ENCODE data around the gene KIAA0232.
"Not testable (repeated sequence)": the region's sequence is repeated elsewhere in the genome, so short reads cannot be mapped to it uniquely, and the experiment has no call there.

Gene KIAA0232

GRCh38 chr4:6815029-6815836, 32.7 kb downstream of the KIAA0232 start:
- no peak for DNase-seq

- no peak for DNase-seq
Observed at GRCh38 chr4:6819295-6819694, 36.8 kb downstream of the KIAA0232 start.

GRCh38 chr4:6820695-6821094, 38.2 kb downstream of the KIAA0232 start:
- no peak for DNase-seq

DNA sequence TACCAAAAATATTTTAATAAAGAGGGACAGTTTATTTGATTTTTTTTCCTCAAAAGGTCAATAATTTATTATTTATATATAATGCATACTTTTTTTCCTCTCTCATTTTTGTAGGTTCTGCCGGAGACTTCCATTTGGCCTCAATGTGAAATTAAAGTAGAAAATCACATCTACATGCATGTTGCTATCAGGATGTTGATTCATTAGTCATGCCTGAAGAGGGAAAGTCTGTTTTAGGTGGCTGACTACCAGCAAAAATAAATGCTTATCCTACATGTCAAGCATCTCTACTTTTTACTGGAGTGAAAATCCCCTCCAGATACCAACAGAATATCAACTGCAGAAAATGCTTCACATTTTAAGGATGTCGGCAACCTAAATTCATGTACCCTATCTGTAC, 41.5 kb downstream of the KIAA0232 start:
- DNase-seq: no peak

DNA sequence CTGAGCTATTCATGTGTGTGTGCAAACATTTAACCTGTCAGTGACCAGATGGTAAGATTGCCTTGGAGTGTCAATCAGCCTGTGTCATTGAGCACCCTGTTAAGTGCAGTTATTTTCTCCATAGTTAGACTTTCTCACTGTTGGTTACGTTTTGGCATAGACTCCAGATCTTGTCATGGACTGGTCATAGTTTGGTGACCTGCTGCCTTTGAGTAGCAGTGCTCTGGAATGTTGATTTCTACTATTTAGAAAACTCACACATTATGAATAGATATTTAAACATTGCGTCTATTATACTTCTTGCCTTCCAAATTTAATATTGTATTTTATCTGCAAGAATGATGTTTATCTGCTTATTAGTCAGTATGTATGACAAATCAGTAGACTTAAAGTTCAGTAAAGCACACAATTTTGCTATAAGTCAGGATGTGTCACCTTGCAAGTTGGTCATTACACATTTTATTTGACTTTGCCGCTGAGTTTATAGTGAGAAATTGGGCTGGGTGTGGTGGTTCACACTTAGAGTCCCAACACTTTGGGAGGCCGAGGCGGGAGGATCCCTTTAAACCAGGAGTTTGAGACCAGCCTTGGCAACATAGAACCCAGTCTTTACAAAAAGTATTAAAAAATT, 42.4 kb downstream of the KIAA0232 start:
- no peak for DNase-seq

GRCh38 chr4:6825403-6825802, 42.9 kb downstream of the KIAA0232 start:
- DNase-seq: no peak

DNA sequence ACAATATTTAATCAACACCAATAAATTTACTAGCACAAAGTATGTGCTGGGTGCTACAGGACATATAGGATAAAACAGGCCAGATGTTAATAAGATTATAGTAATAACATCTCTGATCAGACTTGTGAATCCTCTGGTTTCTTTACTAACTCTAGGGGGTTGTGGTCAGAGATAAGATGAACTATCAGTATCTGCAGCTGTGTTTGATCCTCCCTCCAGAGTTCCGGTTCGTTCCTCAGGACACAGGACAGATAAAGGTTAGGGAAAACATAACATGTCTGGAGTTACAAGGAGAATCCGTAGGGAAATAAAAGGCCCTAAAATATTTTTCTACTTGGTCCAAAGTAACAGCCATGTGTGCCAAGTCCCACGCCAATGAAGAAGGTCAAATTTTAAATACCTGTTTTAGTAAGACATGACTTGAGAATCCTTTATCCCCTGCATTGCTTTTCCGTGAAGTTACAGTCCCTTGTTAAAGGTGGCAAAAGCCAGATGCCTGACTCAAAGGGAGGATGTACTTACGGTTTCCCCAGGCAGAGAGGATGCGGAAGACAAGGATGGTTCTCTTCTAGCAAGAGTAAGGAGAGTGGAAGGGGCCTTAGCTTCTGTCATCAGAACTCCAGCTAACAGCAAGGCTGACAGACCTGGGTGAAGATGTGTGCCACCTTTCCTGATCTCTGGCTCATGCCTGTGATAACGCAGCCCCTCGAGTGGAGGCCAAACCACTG, 44.4 kb downstream of the KIAA0232 start:
- no peak for DNase-seq

GRCh38 chr4:6829086-6829485, 46.6 kb downstream of the KIAA0232 start:
- DNase-seq: no peak

GRCh38 chr4:6834867-6835266, 52.3 kb downstream of the KIAA0232 start:
- DNase-seq: no peak

DNA sequence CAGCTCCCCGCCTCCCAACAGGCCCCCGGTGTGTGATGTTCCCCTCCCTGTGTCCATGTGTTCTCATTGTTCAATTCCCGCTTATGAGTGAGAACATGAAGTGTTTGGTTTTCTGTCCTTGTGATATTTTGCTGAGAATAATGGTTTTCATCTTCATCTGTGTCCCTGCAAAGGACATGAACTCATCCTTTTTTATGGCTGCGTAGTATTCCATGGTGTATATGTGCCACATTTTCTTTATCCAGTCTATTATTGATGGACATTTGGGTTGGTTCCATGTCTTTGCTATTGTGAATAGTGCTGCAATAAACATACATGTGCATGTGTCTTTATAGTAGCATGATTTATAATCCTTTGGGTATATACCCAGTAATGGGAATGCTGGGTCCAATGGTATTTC, 53.1 kb downstream of the KIAA0232 start:
- DNase-seq: not testable (repeated sequence)

GRCh38 chr4:6837106-6837505, 54.6 kb downstream of the KIAA0232 start:
- not testable (repeated sequence) for DNase-seq

DNA sequence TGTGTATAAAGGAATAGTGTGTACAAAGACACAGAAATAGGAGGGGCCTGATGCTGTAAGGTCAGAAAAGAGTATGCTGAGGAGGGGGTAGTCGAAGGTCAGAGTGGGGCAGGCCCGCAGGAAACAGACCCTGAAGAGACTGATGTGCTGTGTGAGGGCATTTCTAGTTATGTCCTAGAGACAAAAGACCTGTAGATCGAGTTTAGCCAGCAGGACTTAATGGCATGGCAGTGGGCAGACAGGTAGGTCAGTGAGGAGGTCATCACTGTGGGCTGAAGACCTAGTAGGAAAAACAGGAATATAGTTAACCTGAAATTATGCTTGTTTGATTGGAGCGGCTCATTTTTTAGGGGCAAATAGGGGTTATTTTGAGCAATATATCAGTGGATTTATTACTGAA, 57.1 kb downstream of the KIAA0232 start:
- no peak for DNase-seq

DNA sequence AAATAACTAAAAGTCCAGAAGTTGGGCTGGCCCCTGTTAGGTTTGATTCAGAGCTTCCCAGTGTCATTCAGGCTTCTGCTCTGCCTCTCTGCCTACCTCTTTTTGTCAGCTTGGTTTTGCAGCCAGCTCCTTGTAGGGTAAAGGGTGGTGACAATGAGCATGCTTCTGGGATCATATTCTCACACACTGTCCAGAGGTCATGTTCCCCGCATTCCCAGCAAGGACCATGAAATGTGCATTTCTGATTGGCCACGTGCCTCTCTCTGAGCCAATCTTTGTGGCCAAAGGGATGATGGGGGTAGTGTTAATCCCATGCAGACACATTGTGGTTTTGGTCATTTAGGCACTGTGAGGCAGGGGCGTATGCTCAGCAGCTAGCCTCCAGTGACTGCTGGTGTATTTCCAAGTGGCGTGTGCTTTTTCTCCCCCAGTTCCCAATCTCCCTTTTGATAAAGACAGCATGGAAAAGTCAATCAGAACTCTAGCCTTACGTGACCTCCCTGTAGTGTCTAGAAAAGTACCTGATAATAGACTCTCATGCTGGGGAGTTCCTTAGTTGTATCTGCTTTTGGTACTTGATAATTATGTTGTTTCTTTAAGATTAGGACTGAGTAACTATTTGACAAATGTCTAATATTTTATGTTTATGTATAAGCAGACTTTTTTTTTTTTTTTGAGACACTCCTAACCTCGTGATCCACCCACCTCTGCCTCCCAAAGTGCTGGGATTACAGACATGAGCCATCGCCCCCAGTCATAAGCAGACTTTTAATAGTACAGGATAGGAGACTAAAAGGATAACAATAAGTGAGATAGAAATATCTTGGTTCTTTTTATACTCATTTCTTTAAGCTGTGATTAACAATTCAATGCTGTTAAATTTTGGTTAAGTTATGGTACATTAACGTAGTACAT, 57.8 kb downstream of the KIAA0232 start:
- DNase-seq: no peak

GRCh38 chr4:6845027-6845426, 62.5 kb downstream of the KIAA0232 start:
- no peak for DNase-seq

- DNase-seq: no peak
Observed at GRCh38 chr4:6845574-6845973, 63.0 kb downstream of the KIAA0232 start.

- DNase-seq: no peak
Observed at GRCh38 chr4:6847178-6847577, 64.7 kb downstream of the KIAA0232 start.

GRCh38 chr4:6848717-6849305, 66.3 kb downstream of the KIAA0232 start:
- DNase-seq: no peak

DNA sequence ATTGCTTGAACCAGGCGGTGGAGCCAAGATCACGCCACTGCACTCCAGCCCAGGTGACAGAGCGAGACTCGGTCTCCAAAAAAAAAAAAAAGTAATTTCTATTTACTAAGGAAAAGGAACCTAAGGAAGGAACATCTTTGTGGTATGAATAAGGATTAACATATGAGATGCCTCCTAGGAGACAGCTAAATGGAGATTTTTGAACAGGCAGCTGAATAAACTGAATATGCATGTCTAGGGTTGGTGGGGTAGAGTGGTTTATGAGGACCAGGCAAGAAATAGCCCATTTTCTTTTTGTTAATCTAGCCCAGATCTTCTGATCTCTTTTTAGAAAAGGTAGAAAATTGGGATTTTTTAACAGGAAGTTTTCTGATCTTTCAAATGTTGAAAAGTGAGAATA, 67.2 kb downstream of the KIAA0232 start:
- DNase-seq: no peak

DNA sequence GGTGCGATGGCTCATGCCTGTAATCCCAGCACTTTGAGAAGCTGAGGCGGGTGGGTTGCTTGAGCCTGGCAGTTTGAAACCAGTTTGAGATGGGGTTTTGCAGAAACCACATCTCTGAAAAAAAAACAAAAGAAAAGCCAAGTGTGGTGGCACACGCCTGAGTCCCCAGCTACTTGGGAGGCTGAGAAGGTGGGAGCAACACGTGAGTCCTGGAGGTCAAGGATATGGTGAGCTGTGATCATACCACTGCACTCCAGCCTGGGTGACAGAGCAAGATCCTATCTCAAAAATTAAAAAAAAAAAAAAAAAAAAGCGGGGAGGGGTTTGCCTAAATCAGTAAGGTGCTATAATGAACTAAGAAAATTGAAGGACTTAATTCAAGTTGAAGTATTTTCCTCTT, 68.9 kb downstream of the KIAA0232 start:
- no peak for DNase-seq

DNA sequence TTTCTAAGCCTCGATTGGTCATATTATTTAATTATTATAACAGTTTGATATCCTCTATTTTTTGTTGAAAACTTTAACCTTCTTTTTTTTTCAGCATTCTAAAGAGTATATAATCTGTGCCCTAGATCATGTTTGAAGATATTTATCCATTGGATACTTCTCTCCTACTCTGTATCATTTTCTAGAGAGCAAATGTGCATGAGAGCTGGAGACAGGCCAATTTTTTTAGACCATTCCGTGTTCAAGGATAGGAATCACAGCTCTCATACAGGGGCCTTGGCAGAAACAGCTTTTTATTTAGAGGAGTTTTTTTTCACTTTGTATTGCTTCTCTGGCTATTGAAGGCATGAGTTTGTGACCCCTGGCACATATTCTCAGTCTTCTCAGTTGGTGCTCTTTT, 69.4 kb downstream of the KIAA0232 start:
- no peak for DNase-seq

- no peak for DNase-seq
Observed at GRCh38 chr4:6852582-6852981, 70.1 kb downstream of the KIAA0232 start.

DNA sequence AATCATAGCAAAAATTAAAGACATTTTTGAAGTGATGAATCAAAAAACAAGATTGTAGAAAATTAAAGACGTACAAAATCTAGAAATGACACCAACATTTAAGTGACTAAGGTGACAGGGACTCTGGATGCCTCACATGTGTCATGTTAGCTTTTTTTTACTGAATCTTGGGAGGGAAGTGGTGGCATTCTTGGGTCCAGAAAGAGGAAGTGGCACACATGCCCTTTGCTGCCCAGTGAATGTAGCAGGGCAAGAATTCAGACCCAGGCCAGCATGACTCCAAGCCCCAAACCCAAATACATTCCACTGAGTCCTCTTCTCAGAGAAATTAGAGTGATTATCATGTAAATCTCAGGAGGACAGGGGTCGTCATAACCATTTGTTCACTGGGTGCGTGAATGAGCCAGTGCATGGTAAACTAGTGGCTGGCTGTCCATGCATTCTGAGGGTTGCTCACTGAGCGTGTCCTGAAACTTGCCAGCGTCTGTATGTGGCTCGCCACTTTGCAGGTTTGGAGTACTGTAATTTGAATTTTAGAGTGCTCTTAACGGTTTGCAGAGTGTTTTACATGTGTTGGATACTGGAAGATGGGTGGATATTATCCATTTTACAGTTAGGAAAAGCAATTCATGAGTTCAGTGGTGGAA, 71.7 kb downstream of the KIAA0232 start:
- no peak for DNase-seq
